ENCODE results near the gene TBC1D2. TPM values are rescaled to one million over a fixed set of nuclear protein-coding genes. Genes with fewer than 3 reads are reported as not detected.

Gene TBC1D2
- total RNA-seq, 4 donors from 2014 or later = 42.4 to 57.4 (median 49.0) TPM

DNA sequence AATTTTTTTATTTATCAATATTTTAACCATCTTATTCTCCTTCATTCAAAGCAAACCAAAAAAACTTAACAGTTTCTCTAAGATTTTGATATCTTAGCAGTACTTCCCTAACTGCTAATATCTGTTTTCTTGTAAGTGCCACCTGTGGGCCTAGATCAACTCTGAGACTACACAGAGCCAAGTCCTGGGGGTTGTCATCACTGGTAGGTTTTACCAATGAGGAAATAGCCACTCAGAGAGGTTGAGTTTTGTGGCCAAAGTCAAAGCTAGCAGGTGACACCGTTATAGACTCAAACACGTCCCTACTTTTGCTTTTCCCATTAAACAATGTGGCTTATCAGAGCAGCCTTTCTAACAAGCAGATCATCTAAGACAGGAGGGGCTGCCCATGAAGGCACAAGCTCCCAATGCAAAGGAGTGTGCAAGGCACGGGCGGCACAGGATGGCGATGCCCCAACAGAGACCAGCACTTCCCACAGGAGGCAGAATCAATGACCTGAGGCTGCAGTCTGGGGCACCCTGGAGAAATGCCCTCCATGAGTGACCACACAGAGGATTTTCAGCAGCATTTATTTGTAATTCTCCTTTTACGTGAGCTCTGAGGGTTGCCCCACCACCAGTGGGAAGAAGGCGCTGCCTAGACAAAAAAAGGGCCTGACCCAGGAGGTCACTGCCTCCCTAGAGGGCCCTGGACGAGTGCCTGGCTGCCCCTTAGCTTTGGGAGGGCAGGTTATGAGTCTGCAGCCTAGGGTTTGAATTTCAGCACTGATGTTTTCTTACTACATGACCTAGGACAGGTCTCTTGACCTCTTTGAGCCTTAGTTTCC, 7.4 kb downstream of the TBC1D2 start:
- peak overlapping the region; percentile 83 for H3K27ac ChIP-seq
- H3K36me3 ChIP-seq = peaks cover 6% of the 10 kb centered on the region
- H3K4me1 ChIP-seq = peaks cover 54% of the 10 kb centered on the region
- 90% methylated on average over 8 of the region's 8 CpGs for WGBS
- no peaks in the 10 kb centered on the region for H3K9me3 ChIP-seq
- no peak for TF ChIP-seq EP300 (IDR thresholded peaks at IDR 0.05)
- no peak for TF ChIP-seq POLR2AphosphoS5 (IDR thresholded peaks at IDR 0.05)
- TF ChIP-seq, protein P1, sequence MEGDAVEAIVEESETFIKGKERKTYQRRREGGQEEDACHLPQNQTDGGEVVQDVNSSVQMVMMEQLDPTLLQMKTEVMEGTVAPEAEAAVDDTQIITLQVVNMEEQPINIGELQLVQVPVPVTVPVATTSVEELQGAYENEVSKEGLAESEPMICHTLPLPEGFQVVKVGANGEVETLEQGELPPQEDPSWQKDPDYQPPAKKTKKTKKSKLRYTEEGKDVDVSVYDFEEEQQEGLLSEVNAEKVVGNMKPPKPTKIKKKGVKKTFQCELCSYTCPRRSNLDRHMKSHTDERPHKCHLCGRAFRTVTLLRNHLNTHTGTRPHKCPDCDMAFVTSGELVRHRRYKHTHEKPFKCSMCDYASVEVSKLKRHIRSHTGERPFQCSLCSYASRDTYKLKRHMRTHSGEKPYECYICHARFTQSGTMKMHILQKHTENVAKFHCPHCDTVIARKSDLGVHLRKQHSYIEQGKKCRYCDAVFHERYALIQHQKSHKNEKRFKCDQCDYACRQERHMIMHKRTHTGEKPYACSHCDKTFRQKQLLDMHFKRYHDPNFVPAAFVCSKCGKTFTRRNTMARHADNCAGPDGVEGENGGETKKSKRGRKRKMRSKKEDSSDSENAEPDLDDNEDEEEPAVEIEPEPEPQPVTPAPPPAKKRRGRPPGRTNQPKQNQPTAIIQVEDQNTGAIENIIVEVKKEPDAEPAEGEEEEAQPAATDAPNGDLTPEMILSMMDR (IDR thresholded peaks at IDR 0.05) = no peak
- TF ChIP-seq POLR2A (IDR thresholded peaks at IDR 0.05) = no peak
- DNase-seq (ENCODE audit: low spot score in 2 of 2) = no peak
- H3K4me3 ChIP-seq = no peak overlapping the region
- no peaks in the 10 kb centered on the region for H3K27me3 ChIP-seq

DNA sequence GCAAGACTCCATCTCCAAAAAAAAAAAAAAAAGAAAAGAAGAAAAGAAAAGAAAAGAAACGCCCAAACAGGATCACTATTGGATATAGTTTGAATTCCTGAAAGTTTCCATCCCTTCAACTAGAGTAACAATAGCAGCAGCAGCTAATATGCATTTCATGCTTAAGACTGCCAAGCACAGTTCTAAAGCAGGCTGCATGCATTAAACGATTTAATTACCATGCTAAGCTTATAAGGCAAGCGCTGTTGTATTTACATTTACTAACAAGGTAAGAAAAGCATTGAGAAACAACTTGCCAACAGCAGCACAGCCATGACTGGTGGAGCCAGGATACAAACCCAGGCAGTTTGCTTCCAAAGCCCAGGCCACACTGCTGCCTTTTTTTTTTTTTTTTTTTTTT, 13.0 kb downstream of the TBC1D2 start:
- no peak overlapping the region for H3K27ac ChIP-seq
- no peaks in the 10 kb centered on the region for H3K27me3 ChIP-seq
- DNase-seq (ENCODE audit: low spot score in 2 of 2) = no peak
- H3K9me3 ChIP-seq = no peaks in the 10 kb centered on the region
- no peak overlapping the region for H3K4me3 ChIP-seq
- TF ChIP-seq POLR2AphosphoS5 (IDR thresholded peaks at IDR 0.05) (no peak), EP300 (IDR thresholded peaks at IDR 0.05) (no peak), POLR2A (IDR thresholded peaks at IDR 0.05) (no peak)
- TF ChIP-seq, protein P1 (IDR thresholded peaks at IDR 0.05) = no peak
- H3K4me1 ChIP-seq = peaks cover 3% of the 10 kb centered on the region
- peaks cover 7% of the 10 kb centered on the region for H3K36me3 ChIP-seq
- 83% methylated on average over 3 of the region's 3 CpGs for WGBS

DNA sequence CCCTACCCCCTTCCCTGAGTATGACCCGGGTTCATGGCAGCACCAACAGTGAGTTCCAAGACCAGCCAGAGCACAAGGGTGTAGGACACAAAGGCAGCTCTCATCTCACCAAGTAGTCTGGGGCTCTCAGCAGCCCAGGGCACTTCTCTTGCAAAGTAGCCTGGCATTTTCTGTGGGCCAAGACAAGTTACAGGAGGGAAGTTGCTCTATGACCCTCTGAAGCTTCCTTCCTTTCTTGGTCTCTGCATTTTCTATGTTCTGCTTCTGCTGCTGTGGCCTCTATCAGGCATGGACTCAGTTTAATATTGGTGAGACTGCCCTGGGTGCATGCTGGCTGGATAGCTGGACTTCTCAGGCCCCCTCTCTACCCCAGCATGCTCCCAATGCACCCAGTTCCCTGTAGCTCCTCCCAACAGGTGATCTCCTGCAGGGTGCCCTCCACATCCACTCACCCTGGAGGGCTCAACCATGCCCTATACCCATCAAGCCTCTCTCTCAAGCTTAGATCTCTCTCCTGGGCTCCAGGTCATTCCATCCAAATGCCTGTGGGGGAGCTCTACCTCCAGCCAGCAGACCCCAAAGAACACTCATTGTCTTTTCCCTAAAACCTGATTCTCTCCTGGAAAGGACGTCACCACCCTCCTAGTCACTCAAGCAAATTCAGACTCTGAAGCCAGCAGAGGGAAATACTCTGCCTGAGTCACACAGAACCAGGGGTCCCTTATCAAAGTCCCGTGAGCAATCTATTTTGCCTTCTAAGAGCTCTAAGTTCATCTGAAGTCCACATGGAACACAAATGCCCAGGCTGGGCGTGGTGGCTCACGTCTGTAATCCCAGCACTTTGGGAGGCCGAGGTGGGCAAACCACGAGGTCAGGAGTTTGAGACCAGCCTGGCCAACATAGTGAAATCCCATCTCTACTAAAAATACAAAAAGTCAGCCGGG, 13.8 kb downstream of the TBC1D2 start:
- H3K9me3 ChIP-seq = no peaks in the 10 kb centered on the region
- peaks cover 13% of the 10 kb centered on the region for H3K36me3 ChIP-seq
- no peak for TF ChIP-seq POLR2AphosphoS5 (IDR thresholded peaks at IDR 0.05)
- no peak for TF ChIP-seq EP300 (IDR thresholded peaks at IDR 0.05)
- TF ChIP-seq POLR2A (IDR thresholded peaks at IDR 0.05) = no peak
- TF ChIP-seq, protein P1 (IDR thresholded peaks at IDR 0.05) = no peak
- H3K27me3 ChIP-seq = no peaks in the 10 kb centered on the region
- DNase-seq (ENCODE audit: low spot score in 2 of 2) = no peak
- peaks cover 3% of the 10 kb centered on the region for H3K4me1 ChIP-seq
- H3K27ac ChIP-seq = no peak overlapping the region
- H3K4me3 ChIP-seq = no peak overlapping the region
- 96% methylated on average over 5 of the region's 8 CpGs for WGBS

DNA sequence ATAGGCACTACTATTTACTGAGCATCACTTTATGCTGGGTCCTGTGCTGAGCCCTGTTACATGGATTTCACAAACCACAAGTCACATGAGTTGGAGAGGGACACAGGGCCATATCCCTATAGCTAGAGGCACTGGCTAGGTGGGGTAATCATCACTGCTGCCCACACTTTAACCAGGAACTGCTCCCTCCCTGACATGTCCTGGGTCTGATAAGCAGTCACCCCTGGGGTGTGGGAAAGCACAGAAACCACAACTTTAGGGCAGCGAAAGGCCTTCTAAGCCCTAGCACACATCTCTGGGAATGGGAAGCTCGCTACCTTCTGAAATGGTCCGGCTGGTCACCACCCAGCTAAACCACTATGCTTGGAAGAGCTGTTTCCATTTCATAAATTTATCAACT, 15.0 kb downstream of the TBC1D2 start:
- DNase-seq (ENCODE audit: low spot score in 2 of 2) = no peak
- WGBS = 97% methylated on average over 3 of the region's 3 CpGs
- TF ChIP-seq POLR2A (IDR thresholded peaks at IDR 0.05) (no peak), POLR2AphosphoS5 (IDR thresholded peaks at IDR 0.05) (no peak), EP300 (IDR thresholded peaks at IDR 0.05) (no peak)
- TF ChIP-seq, protein P1 (IDR thresholded peaks at IDR 0.05) = no peak
- Histone ChIP-seq H3K4me1 (peaks cover 3% of the 10 kb centered on the region), H3K36me3 (peaks cover 13% of the 10 kb centered on the region), H3K27me3 (no peaks in the 10 kb centered on the region), H3K9me3 (no peaks in the 10 kb centered on the region), H3K27ac (no peak overlapping the region), H3K4me3 (no peak overlapping the region)
